Muscle layer of duodenum (tissue), 2 donors: ENCODE data around the gene MAGED2.
A peak's percentile ranks its signal among the peaks of the same experiment; 100 is the strongest.
"Not testable (repeated sequence)": the region's sequence is repeated elsewhere in the genome, so short reads cannot be mapped to it uniquely, and the experiment has no call there.

Source experiments
- H3K27ac ChIP-seq: one replicate; pipeline ENCODE4 v1.7.0; 2013; ENCODE audit warnings: mild to moderate bottlenecking, low read length
- H3K27me3 ChIP-seq: one replicate; pipeline ENCODE4 v1.7.0; 2013; ENCODE audit warnings: low read depth, mild to moderate bottlenecking, control low read depth, low read length
- H3K36me3 ChIP-seq, 2 donors: one replicate each; pipeline ENCODE4 v1.7.0; 2013; ENCODE audit warnings: low read length in 2 of 2, control low read depth in 1 of 2, mild to moderate bottlenecking in 1 of 2; ENCODE audit not compliant: insufficient read depth in 2 of 2, control insufficient read depth in 1 of 2
- H3K4me1 ChIP-seq, 2 donors: one replicate each; pipeline ENCODE4 v1.7.0; 2013; ENCODE audit warnings: low read length in 2 of 2, mild to moderate bottlenecking in 2 of 2, control low read depth in 1 of 2, moderate library complexity in 1 of 2; ENCODE audit not compliant: insufficient read depth in 2 of 2, control insufficient read depth in 1 of 2
- H3K4me3 ChIP-seq, 2 donors: one replicate each; pipeline ENCODE4 v1.7.0; 2013; ENCODE audit warnings: low read length in 2 of 2, low read depth in 1 of 2, mild to moderate bottlenecking in 1 of 2
- H3K9me3 ChIP-seq, 2 donors: one replicate each; pipeline ENCODE4 v1.7.0; 2013; ENCODE audit warnings: low read length in 2 of 2, control low read depth in 1 of 2, mild to moderate bottlenecking in 1 of 2; ENCODE audit not compliant: control insufficient read depth in 1 of 2
- donor health status: healthy.

Gene MAGED2

GRCh38 chrX:54807524-54808108 is at the start of gene MAGED2:
Gene MAGED2 (plus strand): TSS chrX:54807745. CDS start chrX:54809332, 1,587 bp downstream.
- Histone ChIP-seq H3K27ac (peak within 1 kb of the TSS; percentile 79), H3K36me3 (peaks cover 4 to 28% of the 10 kb centered on the region in 2 donors), H3K9me3 (no peaks in the 10 kb centered on the region), H3K4me3 (peak within 1 kb of the TSS; percentile 80 to 86), H3K27me3 (no peaks in the 10 kb centered on the region), H3K4me1 (peaks cover 0 to 11% of the 10 kb centered on the region in 2 donors)

- H3K36me3 ChIP-seq, result no peaks in the 10 kb centered on the region
- H3K4me1 ChIP-seq, result no peaks in the 10 kb centered on the region
- H3K4me3 ChIP-seq, result no peak overlapping the region
- no peaks in the 10 kb centered on the region for H3K9me3 ChIP-seq
- no peak overlapping the region for H3K27ac ChIP-seq
- no peaks in the 10 kb centered on the region for H3K27me3 ChIP-seq
These were observed 49.2 kb upstream of the MAGED2 start for GRCh38 chrX:54758114-54759055.

- not testable (repeated sequence) for H3K4me1 ChIP-seq, H3K27me3 ChIP-seq, H3K4me3 ChIP-seq, H3K9me3 ChIP-seq, H3K27ac ChIP-seq, H3K36me3 ChIP-seq
These were observed 33.0 kb upstream of the MAGED2 start for GRCh38 chrX:54774391-54775094.

- Histone ChIP-seq H3K4me1 (no peaks in the 10 kb centered on the region), H3K9me3 (no peaks in the 10 kb centered on the region), H3K27ac (no peak overlapping the region), H3K27me3 (no peaks in the 10 kb centered on the region), H3K36me3 (no peaks in the 10 kb centered on the region), H3K4me3 (no peak overlapping the region)
These were observed 31.5 kb upstream of the MAGED2 start for GRCh38 chrX:54776061-54776460.

GRCh38 chrX:54776987-54777672 is 30.4 kb upstream of the MAGED2 start:
- Histone ChIP-seq H3K4me1 (no peaks in the 10 kb centered on the region), H3K4me3 (no peak overlapping the region), H3K9me3 (no peaks in the 10 kb centered on the region), H3K27ac (no peak overlapping the region), H3K36me3 (no peaks in the 10 kb centered on the region), H3K27me3 (no peaks in the 10 kb centered on the region)

GRCh38 chrX:54785901-54786300 is 21.6 kb upstream of the MAGED2 start:
- no peaks in the 10 kb centered on the region for H3K9me3 ChIP-seq
- no peaks in the 10 kb centered on the region for H3K27me3 ChIP-seq
- no peak overlapping the region for H3K27ac ChIP-seq
- no peaks in the 10 kb centered on the region for H3K36me3 ChIP-seq
- H3K4me1 ChIP-seq, result no peaks in the 10 kb centered on the region
- no peak overlapping the region for H3K4me3 ChIP-seq

- H3K9me3 ChIP-seq, result no peaks in the 10 kb centered on the region
- H3K4me3 ChIP-seq, result no peak overlapping the region
- H3K27me3 ChIP-seq, result no peaks in the 10 kb centered on the region
- H3K4me1 ChIP-seq, result no peaks in the 10 kb centered on the region
- no peaks in the 10 kb centered on the region for H3K36me3 ChIP-seq
- no peak overlapping the region for H3K27ac ChIP-seq
These were observed 20.6 kb upstream of the MAGED2 start for GRCh38 chrX:54786967-54787366.

GRCh38 chrX:54788446-54788845 is 19.1 kb upstream of the MAGED2 start:
- Histone ChIP-seq H3K9me3 (no peaks in the 10 kb centered on the region), H3K27me3 (no peaks in the 10 kb centered on the region), H3K4me1 (no peaks in the 10 kb centered on the region), H3K36me3 (no peaks in the 10 kb centered on the region), H3K27ac (no peak overlapping the region), H3K4me3 (no peak overlapping the region)

GRCh38 chrX:54789405-54789804 is 18.1 kb upstream of the MAGED2 start:
- not testable (repeated sequence) for H3K36me3 ChIP-seq, H3K27me3 ChIP-seq, H3K4me3 ChIP-seq, H3K4me1 ChIP-seq, H3K9me3 ChIP-seq, H3K27ac ChIP-seq

GRCh38 chrX:54794028-54794427 is 13.5 kb upstream of the MAGED2 start:
- Histone ChIP-seq H3K27me3 (no peaks in the 10 kb centered on the region), H3K4me1 (no peaks in the 10 kb centered on the region), H3K36me3 (no peaks in the 10 kb centered on the region), H3K4me3 (no peak overlapping the region), H3K9me3 (no peaks in the 10 kb centered on the region), H3K27ac (no peak overlapping the region)

GRCh38 chrX:54794795-54795194 is 12.8 kb upstream of the MAGED2 start:
- Histone ChIP-seq H3K9me3 (no peaks in the 10 kb centered on the region), H3K36me3 (no peaks in the 10 kb centered on the region), H3K4me3 (no peak overlapping the region), H3K27me3 (no peaks in the 10 kb centered on the region), H3K4me1 (no peaks in the 10 kb centered on the region), H3K27ac (no peak overlapping the region)
